Right cardiac atrium (tissue), 5 donors: ENCODE data around the gene ISLR2. TPM values are rescaled to one million over a fixed set of nuclear protein-coding genes. Genes with fewer than 3 reads are reported as not detected.
"Not testable (repeated sequence)": the region's sequence is repeated elsewhere in the genome, so short reads cannot be mapped to it uniquely, and the experiment has no call there.

Source experiments
- ATAC-seq, 2 donors: fragments of 200-7000 bp; cut with Tn5 transposase; one replicate each; pipeline versions ENCODE4 v1.8.0 to v1.9.1; 2020; ENCODE audit warnings: moderate library complexity in 2 of 2, mild to moderate bottlenecking in 1 of 2
- DNase-seq, 3 donors: peaks; one replicate each; pipeline ENCODE4 v3.0.0-alpha.2; 2020
- H3K27ac ChIP-seq: one replicate; pipeline ENCODE4 v1.5.1; 2013; ENCODE audit warnings: mild to moderate bottlenecking, low read length, control low read depth, moderate library complexity
- H3K27me3 ChIP-seq: one replicate; pipeline ENCODE4 v1.6.1; 2013; ENCODE audit not compliant: control insufficient read depth, insufficient read depth
- H3K4me1 ChIP-seq: one replicate; pipeline ENCODE4 v1.6.1; 2013; ENCODE audit warnings: low read length; ENCODE audit not compliant: control insufficient read depth, insufficient read depth
- H3K4me3 ChIP-seq: one replicate; pipeline ENCODE4 v1.5.1; 2013; ENCODE audit warnings: low read length, control low read depth
- H3K9me3 ChIP-seq: one replicate; pipeline ENCODE4 v1.6.1; 2013; ENCODE audit warnings: low read length; ENCODE audit not compliant: control insufficient read depth
- WGBS: extraction: QIAGEN DNeasy Blood & Tissue Kit; methylation state at CpG from one replicate; pipeline ENCODE4 v1.1.7; 2013; 5-methylcytosine and 5-hydroxymethylcytosine counted together
- intact Hi-C, 4 donors: fragments of 100-400 bp; cut with DNase I; formaldehyde crosslinking; loops; one replicate each; pipeline versions ENCODE4 v1.11.0 to v1.14.0; 2022 to 2023
- long read RNA-seq, 4 donors: library from polyadenylated mRNA; unstranded; transcript quantifications; one replicate each; pipeline ENCODE4 v2.0.0, GENCODE V29; 2020 to 2021
- polyA plus RNA-seq: library from polyadenylated mRNA; stranded (reverse); fragments of 200-250 nt; gene quantifications from one replicate; pipeline ENCODE4 v1.2.3, GENCODE V29; 2013
- total RNA-seq, 4 donors: library from RNA; stranded (reverse); fragmentation: NEBNext Ultra II Directional; extraction: Animal tissue kit (Norgen Biotek cat#: 25700); gene quantifications; one replicate each; pipeline ENCODE4 v1.2.1, GENCODE V29; 2021
- donor health status: healthy with polysubstance abuse.
- donor health status: DM: no; HTN: yes; CAD: no.
- donor health status: DM: no; HTN: no; CAD: no.
- donor health status: DM: no; HTN: yes; CAD: no; lungs with severe emphysema.
- donor health status: DM: yes; HTN: yes; CAD: no.

ISLR2 gene, protein sequence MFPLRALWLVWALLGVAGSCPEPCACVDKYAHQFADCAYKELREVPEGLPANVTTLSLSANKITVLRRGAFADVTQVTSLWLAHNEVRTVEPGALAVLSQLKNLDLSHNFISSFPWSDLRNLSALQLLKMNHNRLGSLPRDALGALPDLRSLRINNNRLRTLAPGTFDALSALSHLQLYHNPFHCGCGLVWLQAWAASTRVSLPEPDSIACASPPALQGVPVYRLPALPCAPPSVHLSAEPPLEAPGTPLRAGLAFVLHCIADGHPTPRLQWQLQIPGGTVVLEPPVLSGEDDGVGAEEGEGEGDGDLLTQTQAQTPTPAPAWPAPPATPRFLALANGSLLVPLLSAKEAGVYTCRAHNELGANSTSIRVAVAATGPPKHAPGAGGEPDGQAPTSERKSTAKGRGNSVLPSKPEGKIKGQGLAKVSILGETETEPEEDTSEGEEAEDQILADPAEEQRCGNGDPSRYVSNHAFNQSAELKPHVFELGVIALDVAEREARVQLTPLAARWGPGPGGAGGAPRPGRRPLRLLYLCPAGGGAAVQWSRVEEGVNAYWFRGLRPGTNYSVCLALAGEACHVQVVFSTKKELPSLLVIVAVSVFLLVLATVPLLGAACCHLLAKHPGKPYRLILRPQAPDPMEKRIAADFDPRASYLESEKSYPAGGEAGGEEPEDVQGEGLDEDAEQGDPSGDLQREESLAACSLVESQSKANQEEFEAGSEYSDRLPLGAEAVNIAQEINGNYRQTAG
- total RNA-seq (1 to 10 TPM in 2 of 4 donors, under 1 TPM in 2; 0.71 to 2.8 (median 1.7) TPM), polyA plus RNA-seq (2.1 TPM)
- long read RNA-seq, donor 1: 0 reads
- long read RNA-seq, donor 2: 0 reads
- long read RNA-seq, donor 3: 0 reads
- long read RNA-seq, donor 4: 0 reads

DNA sequence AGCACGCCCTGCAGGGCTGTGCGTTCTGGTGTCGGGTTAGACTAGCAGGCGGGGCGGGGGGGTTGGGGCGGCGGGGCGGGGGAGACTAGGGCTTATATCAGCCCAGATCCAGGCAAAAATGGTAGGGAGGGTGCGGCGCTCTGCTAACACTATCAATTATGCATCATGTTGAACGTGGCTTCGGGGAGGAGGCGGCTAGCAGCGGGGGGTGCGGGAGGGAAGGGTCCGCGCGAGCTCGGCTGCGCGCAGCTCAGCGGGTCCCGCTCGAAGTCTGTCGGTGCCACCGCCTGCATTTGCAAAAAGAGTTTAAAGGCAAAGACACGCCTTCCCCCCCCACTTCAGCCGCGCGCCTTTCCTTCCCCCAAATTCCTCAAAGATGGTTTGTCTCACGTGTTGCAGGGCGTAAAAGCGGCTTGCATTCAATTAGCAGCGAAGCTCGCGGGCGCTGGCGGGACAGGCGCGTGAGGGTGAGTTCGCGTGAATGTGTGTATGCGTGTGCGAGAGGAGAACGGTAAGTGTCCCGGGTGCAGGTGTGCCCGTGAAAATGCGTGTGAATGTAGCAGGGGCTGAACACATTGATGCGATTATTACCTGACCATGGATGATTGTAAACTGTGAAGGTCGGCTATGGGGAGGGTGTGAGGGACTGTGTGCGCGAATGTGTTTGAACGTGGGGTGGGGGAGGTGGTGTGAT lies at the start of gene ISLR2:
Gene ISLR2 (plus strand): TSS at position 432 of the 694 bp plus-strand sequence. CDS start 2,169 bp downstream, outside the sequence.
- 1% methylated on average over 53 of the region's 53 CpGs for WGBS
- Histone ChIP-seq H3K4me3 (peak within 1 kb of the TSS; percentile 22), H3K9me3 (no peaks in the 10 kb centered on the region), H3K27ac (peak within 1 kb of the TSS; percentile 16), H3K4me1 (peaks cover 1% of the 10 kb centered on the region), H3K27me3 (no peaks in the 10 kb centered on the region)
- intact Hi-C loops: loop anchor here in 1 of 4 donors (10.0 kb wide), 1 partner anchor 114 kb away; no protein-coding TSS in a partner anchor
- DNase-seq (peak in 1 of 3 donors; percentile 61), ATAC-seq (no peak)

DNA sequence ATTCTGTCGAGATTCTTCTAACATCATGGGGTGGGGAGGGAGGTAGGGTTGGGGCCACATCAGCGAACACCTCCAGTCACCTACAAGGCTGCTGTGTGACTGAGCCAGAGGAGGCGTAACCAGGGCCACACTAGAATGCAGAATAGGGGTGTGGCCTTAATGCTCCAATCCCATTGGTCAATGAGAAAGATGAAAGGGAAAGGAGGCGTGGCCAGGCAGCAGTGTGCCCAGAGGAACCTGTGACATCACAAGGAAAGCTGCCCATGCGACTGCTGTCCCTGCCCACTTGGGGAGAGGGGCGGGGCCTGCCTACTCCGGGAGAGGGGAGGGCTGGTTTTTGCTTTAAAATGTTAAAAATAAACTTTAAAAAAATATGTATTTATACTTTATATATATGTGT lies 47.9 kb upstream of the ISLR2 start, which contains the start of gene GOLGA6A:
Gene GOLGA6A (minus strand): TSS at position 101 of the 400 bp plus-strand sequence. CDS start 41 bp downstream, at position 60.
- no CpG with 5 or more reads among the region's 7 CpGs for WGBS
- DNase-seq, H3K27ac ChIP-seq, H3K4me3 ChIP-seq, H3K27me3 ChIP-seq, H3K4me1 ChIP-seq, intact Hi-C loops, H3K9me3 ChIP-seq, ATAC-seq: not testable (repeated sequence)

DNA sequence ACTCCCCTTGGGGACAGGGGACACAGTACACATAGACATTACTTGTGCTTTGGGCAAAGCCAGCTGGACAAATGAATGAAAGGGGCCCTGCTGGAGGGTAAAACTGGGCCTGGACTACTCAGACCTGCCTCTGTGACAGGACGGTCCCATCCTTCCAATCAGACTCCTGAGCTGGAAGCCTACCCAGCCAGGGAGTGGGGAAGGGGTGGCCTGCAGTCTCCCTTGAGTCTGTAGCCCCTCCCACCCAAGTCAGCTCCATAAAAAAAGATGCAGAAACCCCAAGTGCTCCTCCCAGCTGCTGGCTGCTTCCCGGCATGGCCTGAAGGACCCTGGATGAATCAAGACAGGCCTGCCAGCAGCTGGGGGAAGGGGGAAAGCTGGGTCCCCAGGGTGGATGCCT lies 35.8 kb upstream of the ISLR2 start:
- H3K4me3 ChIP-seq, H3K9me3 ChIP-seq, ATAC-seq, DNase-seq, H3K27me3 ChIP-seq, H3K27ac ChIP-seq, H3K4me1 ChIP-seq, intact Hi-C loops: not testable (repeated sequence)
- WGBS: no CpG with 5 or more reads among the region's 2 CpGs

DNA sequence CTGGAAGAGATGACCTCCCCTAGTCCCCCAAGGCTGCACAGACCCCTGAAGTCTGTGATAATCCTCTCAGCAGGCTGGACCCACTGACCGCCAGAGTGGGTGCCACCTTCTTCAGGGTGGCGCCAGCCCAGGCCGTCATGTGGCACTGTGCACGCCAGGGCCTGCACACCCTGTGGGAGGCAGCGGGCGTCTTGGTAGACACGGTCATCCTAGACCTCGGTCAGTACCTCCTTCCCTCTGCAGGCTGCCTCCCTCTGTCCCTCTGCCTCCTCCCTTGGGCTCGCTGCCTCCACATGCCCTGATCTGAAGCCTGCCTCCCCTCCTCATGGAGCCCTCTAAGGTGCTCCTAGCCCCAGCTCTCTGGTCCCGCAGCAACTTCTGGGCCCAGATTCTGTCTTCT lies 34.8 kb upstream of the ISLR2 start:
- H3K4me3 ChIP-seq, H3K9me3 ChIP-seq, H3K27ac ChIP-seq, H3K4me1 ChIP-seq, ATAC-seq, H3K27me3 ChIP-seq, DNase-seq, intact Hi-C loops: not testable (repeated sequence)
- WGBS: 87% methylated on average over 7 of the region's 10 CpGs

DNA sequence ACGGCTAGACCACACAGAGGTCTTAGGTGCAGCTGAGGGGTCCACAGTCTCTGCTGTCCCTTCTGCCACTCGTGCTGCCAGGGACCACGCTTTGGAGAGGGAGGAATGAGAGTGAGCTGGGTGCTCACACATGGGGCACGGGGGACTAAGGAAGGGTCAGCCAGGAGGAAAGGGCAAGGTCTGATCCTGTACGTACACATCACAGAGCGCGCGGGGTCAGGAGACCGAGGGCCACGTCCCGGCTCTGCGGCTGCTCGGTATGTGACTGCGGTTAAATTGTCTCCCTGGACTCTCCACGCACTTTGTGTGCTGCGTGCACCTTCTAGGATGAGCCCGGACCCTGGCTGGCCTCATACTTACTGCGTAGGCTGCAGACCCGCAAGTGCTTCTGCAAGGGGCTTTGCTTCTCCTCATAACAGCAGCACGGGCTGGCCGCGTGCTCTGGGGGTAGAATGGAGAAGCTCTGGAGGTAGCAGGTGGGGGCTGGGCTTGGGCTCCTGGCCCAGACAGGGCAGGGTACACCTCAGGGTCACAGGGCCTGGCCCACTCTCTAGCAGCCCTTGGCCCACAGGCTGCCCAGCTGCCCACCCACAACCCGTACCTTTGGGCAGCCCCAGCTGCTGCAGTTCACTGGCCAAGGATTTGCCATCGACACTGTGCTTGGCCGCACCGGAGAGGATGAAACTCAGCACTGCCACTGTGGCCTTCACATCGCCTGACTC lies 33.5 kb upstream of the ISLR2 start:
- H3K27me3 ChIP-seq, H3K4me3 ChIP-seq, H3K27ac ChIP-seq, H3K4me1 ChIP-seq, DNase-seq, intact Hi-C loops, H3K9me3 ChIP-seq, ATAC-seq: not testable (repeated sequence)
- no CpG with 5 or more reads among the region's 27 CpGs for WGBS

DNA sequence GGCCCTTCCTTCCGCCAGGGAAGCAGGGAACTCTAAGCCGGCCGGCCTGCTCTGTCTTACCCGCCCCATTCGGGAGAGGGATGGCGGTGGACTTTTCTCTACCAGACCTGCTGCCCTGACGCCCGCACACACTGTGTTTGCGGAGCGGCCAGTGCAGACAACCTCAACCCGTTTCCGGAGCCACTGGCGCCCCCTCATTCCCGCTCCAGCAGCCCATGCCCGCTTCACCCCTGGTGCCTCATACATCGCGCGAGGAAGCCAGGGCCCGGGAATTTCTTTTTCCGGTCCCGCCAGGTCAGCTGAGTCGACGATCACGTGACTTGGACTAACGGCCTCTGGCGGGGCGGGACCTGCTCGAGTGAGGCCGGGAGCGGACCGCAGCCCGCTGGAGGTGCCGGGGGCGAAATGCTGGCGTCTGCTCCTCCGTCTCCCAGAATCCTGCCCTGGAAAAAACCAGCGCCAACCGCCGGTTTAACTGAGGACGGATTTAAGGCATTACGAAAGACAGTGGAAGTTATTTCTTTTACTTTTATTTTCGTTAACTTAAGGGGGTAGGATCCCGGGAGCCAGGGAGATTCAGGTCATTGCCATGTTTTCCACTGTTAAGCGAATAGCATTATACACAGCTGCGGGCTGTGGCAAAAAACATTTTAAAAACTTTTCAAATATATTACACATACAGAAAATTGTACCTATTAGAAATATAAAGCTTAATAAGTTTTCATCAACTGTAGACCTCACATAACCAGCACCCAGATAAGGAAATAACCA lies 30.2 kb upstream of the ISLR2 start:
- H3K4me1 ChIP-seq, H3K27me3 ChIP-seq, intact Hi-C loops, H3K9me3 ChIP-seq: not testable (repeated sequence)
- peak overlapping the region; percentile 75 for H3K27ac ChIP-seq
- ATAC-seq (peak; percentile 97), DNase-seq (peak; percentile 91 to 96 (median 96))
- H3K4me3 ChIP-seq: peak overlapping the region; percentile 40
- WGBS: 4% methylated on average over 35 of the region's 45 CpGs

DNA sequence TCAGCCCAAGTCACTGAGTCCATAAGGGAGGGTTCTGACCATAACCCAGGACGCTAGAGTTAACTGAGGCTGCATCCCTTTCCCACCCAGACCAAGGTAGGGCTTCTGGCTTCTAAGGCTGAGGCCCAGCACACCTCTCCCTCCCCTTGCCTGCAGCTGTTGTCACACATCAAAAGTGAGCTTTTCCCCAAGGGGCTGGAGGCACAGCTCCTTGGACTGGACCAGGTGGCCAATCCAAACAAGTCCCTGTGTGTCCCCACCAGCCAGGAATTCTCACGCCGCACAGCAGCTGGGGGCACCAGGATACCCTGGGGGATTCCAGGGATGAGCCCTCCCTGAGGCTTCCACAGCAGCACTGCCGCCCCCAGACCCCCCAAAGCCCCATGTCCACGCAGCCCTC lies 22.3 kb upstream of the ISLR2 start:
- Histone ChIP-seq H3K4me3 (no peak overlapping the region), H3K9me3 (no peaks in the 10 kb centered on the region), H3K27ac (no peak overlapping the region), H3K4me1 (no peaks in the 10 kb centered on the region), H3K27me3 (no peaks in the 10 kb centered on the region)
- DNase-seq: no peak
- 72% methylated on average over 5 of the region's 5 CpGs for WGBS
- intact Hi-C loops: no loop called here
- no peak for ATAC-seq

DNA sequence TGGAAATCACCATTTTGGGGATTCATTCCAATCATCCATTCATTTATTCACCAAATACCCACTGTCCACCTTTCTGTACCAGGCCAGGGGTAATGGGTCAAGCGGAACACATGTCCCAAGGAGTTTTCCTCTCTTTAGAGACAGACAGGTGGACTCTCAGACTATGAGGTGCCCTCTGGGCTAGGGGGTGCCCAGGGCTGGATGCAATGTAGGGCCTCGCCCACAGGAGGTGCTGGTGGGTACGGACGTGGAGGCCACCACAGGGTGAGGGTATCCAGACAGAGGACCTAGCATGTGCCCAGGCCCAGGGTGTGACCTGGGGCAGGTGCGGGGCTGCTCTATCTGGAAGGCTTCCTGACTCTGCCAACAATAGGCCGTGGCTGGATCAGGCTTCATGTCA lies 21.8 kb upstream of the ISLR2 start:
- H3K4me1 ChIP-seq, H3K9me3 ChIP-seq, H3K4me3 ChIP-seq, H3K27ac ChIP-seq, H3K27me3 ChIP-seq, DNase-seq, ATAC-seq, intact Hi-C loops: not testable (repeated sequence)
- 80% methylated on average over 6 of the region's 6 CpGs for WGBS

DNA sequence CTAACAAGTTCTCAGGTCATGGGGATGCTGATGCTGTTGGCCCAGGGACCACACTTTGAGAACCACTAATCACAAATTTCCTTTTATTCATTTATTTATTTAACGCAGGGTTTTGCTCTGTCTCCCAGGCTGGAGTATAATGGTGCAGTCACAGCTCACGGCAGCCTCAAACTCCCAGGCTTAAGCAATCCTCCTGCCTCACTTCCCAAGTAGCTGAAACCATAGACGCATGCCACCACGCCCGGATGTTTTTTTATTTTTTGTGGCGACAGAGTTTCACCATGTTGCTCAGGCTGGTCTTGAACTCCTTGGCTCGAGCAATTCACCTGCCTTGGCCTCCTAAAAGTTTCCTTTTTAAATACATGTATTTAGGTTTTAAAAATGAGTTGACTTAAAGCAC lies 20.7 kb upstream of the ISLR2 start:
- WGBS: 76% methylated on average over 7 of the region's 7 CpGs
- Histone ChIP-seq H3K27ac (no peak overlapping the region), H3K27me3 (no peaks in the 10 kb centered on the region), H3K4me3 (no peak overlapping the region), H3K9me3 (no peaks in the 10 kb centered on the region), H3K4me1 (no peaks in the 10 kb centered on the region)
- ATAC-seq (no peak), DNase-seq (no peak)
- intact Hi-C loops: no loop called here

DNA sequence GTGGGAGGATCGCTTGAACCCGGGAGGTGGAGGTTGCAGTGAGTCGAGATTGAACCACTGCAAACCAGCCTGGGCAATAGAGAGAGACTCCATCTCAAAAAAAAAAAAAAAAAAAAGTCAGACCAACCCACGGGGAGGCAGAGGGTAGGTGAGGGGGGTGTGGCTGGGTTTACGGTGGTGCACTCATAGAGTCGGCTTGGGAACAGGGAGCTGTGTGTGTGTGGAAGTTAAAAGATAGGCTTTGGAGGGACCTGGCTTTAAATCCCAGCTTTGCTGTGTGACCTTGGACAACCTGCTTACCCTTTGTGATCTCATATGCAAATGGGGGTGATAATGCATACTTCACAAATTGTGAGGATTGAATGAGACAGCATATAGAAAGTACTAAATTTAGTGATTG lies 10.0 kb upstream of the ISLR2 start:
- no peak overlapping the region for H3K4me3 ChIP-seq
- H3K27ac ChIP-seq: no peak overlapping the region
- no peaks in the 10 kb centered on the region for H3K4me1 ChIP-seq
- no peaks in the 10 kb centered on the region for H3K27me3 ChIP-seq
- intact Hi-C loops: loop anchor here in 1 of 4 donors (10.0 kb wide), 2 partner anchors 66 to 146 kb away; no protein-coding TSS in a partner anchor
- DNase-seq (no peak), ATAC-seq (no peak)
- 76% methylated on average over 6 of the region's 6 CpGs for WGBS
- no peaks in the 10 kb centered on the region for H3K9me3 ChIP-seq
